SK-N-SH treated with all-trans-retinoic acid at 6 μM for 48 hours (cell line): ENCODE data around the gene FBN3.

ENCODE experiments used
- ATAC-seq: fragments of 200-7000 bp; cut with Tn5 transposase; 3 replicates; pipeline ENCODE4 v1.9.1; 2020; ENCODE audit warnings: mild to moderate bottlenecking, moderate library complexity
- ARNTL ChIP-seq: fragments of 450-650 bp; formaldehyde crosslinking; IDR thresholded peaks from 2 replicates; pipeline ENCODE4 v1.5.0; 2020; ENCODE audit warnings: low read depth, mild to moderate bottlenecking, moderate library complexity, borderline replicate concordance
- BACH2 ChIP-seq: fragments of 250-450 bp; sonication (Bioruptor Pico); IDR thresholded peaks from 2 replicates; pipeline ENCODE4 v1.9.0; 2021; ENCODE audit warnings: mild to moderate bottlenecking, borderline replicate concordance
- CSDC2 ChIP-seq: fragments of 250-450 bp; sonication (Bioruptor Pico); IDR thresholded peaks from 2 replicates; pipeline ENCODE4 v1.5.0; 2020; ENCODE audit warnings: mild to moderate bottlenecking, moderate library complexity
- CSRNP3 ChIP-seq: fragments of 250-450 bp; sonication (Bioruptor Pico); IDR thresholded peaks from 2 replicates; pipeline ENCODE4 v1.5.1; 2021; ENCODE audit warnings: mild to moderate bottlenecking, moderate library complexity
- ESRRG ChIP-seq: fragments of 250-450 bp; sonication (Bioruptor Pico); IDR thresholded peaks from 2 replicates; pipeline ENCODE4 v1.6.1; 2021; ENCODE audit warnings: mild to moderate bottlenecking
- GLIS3 ChIP-seq: fragments of 250-450 bp; sonication (Bioruptor Pico); IDR thresholded peaks from 2 replicates; pipeline ENCODE4 v1.5.0; 2020; ENCODE audit warnings: mild to moderate bottlenecking, moderate library complexity
- OSR1 ChIP-seq: fragments of 250-450 bp; sonication (Bioruptor Pico); IDR thresholded peaks from 2 replicates; pipeline ENCODE4 v1.8.0; 2022; ENCODE audit warnings: moderate library complexity, mild to moderate bottlenecking, inconsistent platforms
- PATZ1 ChIP-seq: fragments of 250-450 bp; sonication (Bioruptor Pico); IDR thresholded peaks from 2 replicates; pipeline ENCODE4 v1.8.0; 2020; ENCODE audit warnings: mild to moderate bottlenecking, moderate library complexity, borderline replicate concordance
- POU6F1 ChIP-seq: fragments of 250-450 bp; sonication (Bioruptor Pico); IDR thresholded peaks from 2 replicates; pipeline ENCODE4 v1.8.0; 2021; ENCODE audit warnings: low read depth, mild to moderate bottlenecking, moderate library complexity, borderline replicate concordance
- PPARA ChIP-seq: fragments of 250-450 bp; sonication (Bioruptor Pico); IDR thresholded peaks from 2 replicates; pipeline ENCODE4 v1.5.0; 2020; ENCODE audit warnings: mild to moderate bottlenecking, borderline replicate concordance
- SNAI2 ChIP-seq: fragments of 250-450 bp; sonication (Bioruptor Pico); IDR thresholded peaks from 2 replicates; pipeline ENCODE4 v1.5.0; 2020; ENCODE audit warnings: mild to moderate bottlenecking, moderate library complexity
- TCF4 ChIP-seq: fragments of 250-450 bp; sonication (Bioruptor Pico); IDR thresholded peaks from 2 replicates; pipeline ENCODE4 v1.8.0; 2021; ENCODE audit warnings: mild to moderate bottlenecking, moderate library complexity, borderline replicate concordance
- TOX ChIP-seq: fragments of 250-450 bp; sonication (Bioruptor Pico); IDR thresholded peaks from 2 replicates; pipeline ENCODE4 v1.8.0; 2021; ENCODE audit warnings: mild to moderate bottlenecking, moderate library complexity, borderline replicate concordance
- TSHZ2 ChIP-seq: fragments of 250-450 bp; sonication (Bioruptor Pico); IDR thresholded peaks from 2 replicates; pipeline ENCODE4 v1.5.0; 2020; ENCODE audit warnings: mild to moderate bottlenecking, moderate library complexity
- ZC3H10 ChIP-seq: fragments of 250-450 bp; sonication (Bioruptor Pico); IDR thresholded peaks from 2 replicates; pipeline ENCODE4 v1.5.1; 2021; ENCODE audit warnings: mild to moderate bottlenecking, moderate library complexity
- ZFP3 ChIP-seq: fragments of 250-450 bp; sonication (Bioruptor Pico); IDR thresholded peaks from 2 replicates; pipeline ENCODE4 v1.5.0; 2020; ENCODE audit warnings: mild to moderate bottlenecking, moderate library complexity
- ZFP30 ChIP-seq: fragments of 450-650 bp; formaldehyde crosslinking; IDR thresholded peaks from 2 replicates; pipeline ENCODE4 v1.5.0; 2022; ENCODE audit warnings: mild to moderate bottlenecking, moderate library complexity
- ZNF565 ChIP-seq: fragments of 450-650 bp; formaldehyde crosslinking; conservative IDR thresholded peaks from 2 replicates; pipeline ENCODE4 v1.5.0; 2020; ENCODE audit warnings: low read depth, mild to moderate bottlenecking, moderate library complexity
- ZNF70 ChIP-seq: fragments of 450-650 bp; formaldehyde crosslinking; IDR thresholded peaks from 2 replicates; pipeline ENCODE4 v1.5.0; 2020; ENCODE audit warnings: mild to moderate bottlenecking, moderate library complexity
- ZNF8 ChIP-seq: fragments of 450-650 bp; formaldehyde crosslinking; IDR thresholded peaks from 2 replicates; pipeline ENCODE4 v1.5.0; 2020; ENCODE audit warnings: mild to moderate bottlenecking, moderate library complexity

The FBN3 gene

GRCh38 chr19:8111376-8111775 is 38.0 kb downstream of the FBN3 start (continued):
- TF ChIP-seq PATZ1 (CRISPR knock-in tag) = no peak
- no peak for TF ChIP-seq PPARA (CRISPR knock-in tag)
- no peak for TF ChIP-seq ARNTL (CRISPR knock-in tag)

- no peak for TF ChIP-seq ZFP3 (CRISPR knock-in tag)
- TF ChIP-seq PPARA (CRISPR knock-in tag) = no peak
- TF ChIP-seq ZC3H10 (CRISPR knock-in tag) = no peak
- ATAC-seq = no peak
Observed at GRCh38 chr19:8110931-8111330, 38.5 kb downstream of the FBN3 start.

GRCh38 chr19:8109890-8110662 is 39.3 kb downstream of the FBN3 start:
- no peak for ATAC-seq
- TF ChIP-seq PPARA (CRISPR knock-in tag) = no peak
- TF ChIP-seq TCF4 (CRISPR knock-in tag) = no peak
- no peak for TF ChIP-seq ZNF8 (CRISPR knock-in tag)
- no peak for TF ChIP-seq SNAI2 (CRISPR knock-in tag)
- no peak for TF ChIP-seq PATZ1 (CRISPR knock-in tag)
- no peak for TF ChIP-seq TSHZ2 (CRISPR knock-in tag)
- no peak for TF ChIP-seq ZNF70 (CRISPR knock-in tag)
- TF ChIP-seq ZC3H10 (CRISPR knock-in tag) = no peak
- TF ChIP-seq ZFP30 (CRISPR knock-in tag) = no peak
- TF ChIP-seq ZNF565 (CRISPR knock-in tag) = no peak
- no peak for TF ChIP-seq TOX (CRISPR knock-in tag)
- TF ChIP-seq GLIS3 (CRISPR knock-in tag) = no peak
- no peak for TF ChIP-seq OSR1 (CRISPR knock-in tag)
- no peak for TF ChIP-seq CSDC2 (CRISPR knock-in tag)
- no peak for TF ChIP-seq BACH2

GRCh38 chr19:8109455-8109854 is 39.9 kb downstream of the FBN3 start:
- ATAC-seq = no peak
- no peak for TF ChIP-seq ZFP3 (CRISPR knock-in tag)
- TF ChIP-seq PPARA (CRISPR knock-in tag) = no peak
- TF ChIP-seq ZC3H10 (CRISPR knock-in tag) = no peak
- no peak for TF ChIP-seq CSDC2 (CRISPR knock-in tag)
- TF ChIP-seq CSRNP3 (CRISPR knock-in tag) = no peak
- no peak for TF ChIP-seq PATZ1 (CRISPR knock-in tag)
- TF ChIP-seq ESRRG = no peak
- no peak for TF ChIP-seq GLIS3 (CRISPR knock-in tag)
- TF ChIP-seq SNAI2 (CRISPR knock-in tag) = no peak
- no peak for TF ChIP-seq BACH2
- no peak for TF ChIP-seq POU6F1
- no peak for TF ChIP-seq ARNTL (CRISPR knock-in tag)
